H1 (cell line): Measurements from ENCODE around the gene GJD3. TPM values are rescaled to one million over a fixed set of nuclear protein-coding genes. Genes with fewer than 3 reads are reported as not detected.

Experiments used
- SIN3A ChIP-seq, 2 experiments: IDR thresholded peaks in 1 of 2; conservative IDR thresholded peaks in 1 of 2; 2 replicates each; pipeline ENCODE4 v1.6.1; 2011 to 2012; ENCODE audit warnings: low read length in 2 of 2, improper control_type of control experiment in 1 of 2, low read depth in 1 of 2, mild to moderate bottlenecking in 1 of 2
- SIRT6 ChIP-seq: IDR thresholded peaks from one replicate; pipeline ENCODE4 v1.7.1; 2012; ENCODE audit warnings: low read length, inconsistent platforms
- polyA plus RNA-seq, 7 experiments: library from polyadenylated mRNA; depleted of rRNA in 3 of 7; stranded (reverse) in 5 of 7; unstranded in 2 of 7; fragments of >200 nt in 5 of 7; fragments of 200-250 nt in 2 of 7; gene quantifications; 1 replicate in 5 of 7; 2 replicates in 1 of 7; 4 replicates in 1 of 7; pipeline versions ENCODE4 v1.2.1 to v1.2.3, GENCODE V29; 2011 to 2013; ENCODE audit warnings: missing spikeins in 2 of 7, mixed read lengths in 2 of 7
- total RNA-seq: library from RNA; stranded (reverse); fragmentation: NEBNext Ultra II Directional; extraction: Animal tissue kit (Norgen Biotek cat#: 25700); gene quantifications from 2 replicates; pipeline ENCODE4 v1.2.1, GENCODE V29; 2021

The GJD3 gene
- total and polyA plus RNA-seq, 2 of the 8 experiments (the other 6 are each of a cell fraction or from before 2014, with no cell fraction given), result 0.53 to 1.9 TPM

- no peak for TF ChIP-seq SIN3A (conservative IDR thresholded peaks at IDR 0.05 in 1 of 2, IDR thresholded peaks at IDR 0.05 in 1 of 2; ENCODE audit: low read depth in 1 of 2, low read length in 2 of 2)
- TF ChIP-seq SIRT6, result no peak
- TF ChIP-seq, all 59 proteins: peak for 0
These were observed 12.2 kb downstream of the GJD3 start (continued) for GRCh38 chr17:40352237-40352778.
